ENCODE data around the gene TENT4A.
A peak's percentile ranks its signal among the peaks of the same experiment; 100 is the strongest.

The TENT4A gene

GRCh38 chr5:6727231-6727630 is 14.0 kb downstream of the TENT4A start:
- no peak overlapping the region for H3K9ac ChIP-seq (ENCODE audit: low read length)
- H3K4me1 ChIP-seq (ENCODE audit: insufficient read depth, low read length): peaks cover 57% of the 10 kb centered on the region
- H3K36me3 ChIP-seq (ENCODE audit: insufficient read depth, low read length): no peaks in the 10 kb centered on the region

GRCh38 chr5:6728011-6728794 is 15.0 kb downstream of the TENT4A start:
- Histone ChIP-seq H3K27ac (ENCODE audit: low read depth, low read length) (no peak overlapping the region), H3K4me1 (ENCODE audit: insufficient read depth, low read length) (peaks cover 59% of the 10 kb centered on the region), H3K4me3 (ENCODE audit: low read depth in 1 of 2, low read length in 2 of 2) (no peak overlapping the region), H3K27me3 (ENCODE audit: control insufficient read depth in 1 of 2, insufficient read depth in 2 of 2, low read length in 2 of 2) (no peaks in the 10 kb centered on the region), H3K36me3 (ENCODE audit: insufficient read depth, low read length) (no peaks in the 10 kb centered on the region), H3K9ac (ENCODE audit: low read length) (no peak overlapping the region), H3K9me3 (ENCODE audit: low read length) (no peaks in the 10 kb centered on the region)

More at GRCh38 chr5:6727231-6727630, 14.0 kb downstream of the TENT4A start:
- Histone ChIP-seq H3K27ac (ENCODE audit: low read depth, low read length) (no peak overlapping the region), H3K9me3 (ENCODE audit: low read length) (no peaks in the 10 kb centered on the region), H3K4me3 (ENCODE audit: low read depth in 1 of 2, low read length in 2 of 2) (no peak overlapping the region), H3K27me3 (ENCODE audit: control insufficient read depth in 1 of 2, insufficient read depth in 2 of 2, low read length in 2 of 2) (no peaks in the 10 kb centered on the region)

- Histone ChIP-seq H3K9me3 (ENCODE audit: low read length) (no peaks in the 10 kb centered on the region), H3K4me3 (ENCODE audit: low read depth in 1 of 2, low read length in 2 of 2) (no peak overlapping the region), H3K9ac (ENCODE audit: low read length) (no peak overlapping the region), H3K27me3 (ENCODE audit: control insufficient read depth in 1 of 2, insufficient read depth in 2 of 2, low read length in 2 of 2) (no peaks in the 10 kb centered on the region), H3K36me3 (ENCODE audit: insufficient read depth, low read length) (no peaks in the 10 kb centered on the region), H3K27ac (ENCODE audit: low read depth, low read length) (no peak overlapping the region), H3K4me1 (ENCODE audit: insufficient read depth, low read length) (peaks cover 59% of the 10 kb centered on the region)
Observed at GRCh38 chr5:6728795-6729183, 15.6 kb downstream of the TENT4A start.

GRCh38 chr5:6729386-6730310 is 16.4 kb downstream of the TENT4A start:
- Histone ChIP-seq H3K9me3 (ENCODE audit: low read length) (no peaks in the 10 kb centered on the region), H3K4me3 (ENCODE audit: low read depth in 1 of 2, low read length in 2 of 2) (no peak overlapping the region), H3K36me3 (ENCODE audit: insufficient read depth, low read length) (no peaks in the 10 kb centered on the region), H3K27ac (ENCODE audit: low read depth, low read length) (no peak overlapping the region), H3K4me1 (ENCODE audit: insufficient read depth, low read length) (peaks cover 55% of the 10 kb centered on the region), H3K9ac (ENCODE audit: low read length) (no peak overlapping the region), H3K27me3 (ENCODE audit: control insufficient read depth in 1 of 2, insufficient read depth in 2 of 2, low read length in 2 of 2) (no peaks in the 10 kb centered on the region)

GRCh38 chr5:6730407-6730806 is 17.2 kb downstream of the TENT4A start:
- H3K9me3 ChIP-seq (ENCODE audit: low read length): no peaks in the 10 kb centered on the region
- no peak overlapping the region for H3K9ac ChIP-seq (ENCODE audit: low read length)
- H3K4me3 ChIP-seq (ENCODE audit: low read depth in 1 of 2, low read length in 2 of 2): no peak overlapping the region
- H3K4me1 ChIP-seq (ENCODE audit: insufficient read depth, low read length): peaks cover 52% of the 10 kb centered on the region
- no peak overlapping the region for H3K27ac ChIP-seq (ENCODE audit: low read depth, low read length)
- H3K36me3 ChIP-seq (ENCODE audit: insufficient read depth, low read length): no peaks in the 10 kb centered on the region
- no peaks in the 10 kb centered on the region for H3K27me3 ChIP-seq (ENCODE audit: control insufficient read depth in 1 of 2, insufficient read depth in 2 of 2, low read length in 2 of 2)

- Histone ChIP-seq H3K36me3 (ENCODE audit: insufficient read depth, low read length) (no peaks in the 10 kb centered on the region), H3K4me3 (ENCODE audit: low read depth in 1 of 2, low read length in 2 of 2) (no peak overlapping the region), H3K27me3 (ENCODE audit: control insufficient read depth in 1 of 2, insufficient read depth in 2 of 2, low read length in 2 of 2) (no peaks in the 10 kb centered on the region), H3K9me3 (ENCODE audit: low read length) (no peaks in the 10 kb centered on the region), H3K9ac (ENCODE audit: low read length) (no peak overlapping the region), H3K27ac (ENCODE audit: low read depth, low read length) (no peak overlapping the region), H3K4me1 (ENCODE audit: insufficient read depth, low read length) (peaks cover 50% of the 10 kb centered on the region)
Observed at GRCh38 chr5:6730807-6731206, 17.6 kb downstream of the TENT4A start.

- Histone ChIP-seq H3K27me3 (ENCODE audit: control insufficient read depth in 1 of 2, insufficient read depth in 2 of 2, low read length in 2 of 2) (no peaks in the 10 kb centered on the region), H3K4me3 (ENCODE audit: low read depth in 1 of 2, low read length in 2 of 2) (no peak overlapping the region), H3K27ac (ENCODE audit: low read depth, low read length) (no peak overlapping the region), H3K36me3 (ENCODE audit: insufficient read depth, low read length) (no peaks in the 10 kb centered on the region), H3K4me1 (ENCODE audit: insufficient read depth, low read length) (peaks cover 42% of the 10 kb centered on the region), H3K9me3 (ENCODE audit: low read length) (no peaks in the 10 kb centered on the region), H3K9ac (ENCODE audit: low read length) (no peak overlapping the region)
Observed at GRCh38 chr5:6731465-6732237, 18.4 kb downstream of the TENT4A start.

- no peak overlapping the region for H3K9ac ChIP-seq (ENCODE audit: low read length)
- H3K4me1 ChIP-seq (ENCODE audit: insufficient read depth, low read length): peaks cover 32% of the 10 kb centered on the region
- peak overlapping the region; percentile 8 for H3K27ac ChIP-seq (ENCODE audit: low read depth, low read length)
- H3K9me3 ChIP-seq (ENCODE audit: low read length): no peaks in the 10 kb centered on the region
- no peaks in the 10 kb centered on the region for H3K27me3 ChIP-seq (ENCODE audit: control insufficient read depth in 1 of 2, insufficient read depth in 2 of 2, low read length in 2 of 2)
- peaks cover 5% of the 10 kb centered on the region for H3K36me3 ChIP-seq (ENCODE audit: insufficient read depth, low read length)
- H3K4me3 ChIP-seq (ENCODE audit: low read depth in 1 of 2, low read length in 2 of 2): peak overlapping the region in 1 of 2 donors; percentile 4
Observed at GRCh38 chr5:6732634-6733410, 19.6 kb downstream of the TENT4A start.

- H3K4me3 ChIP-seq (ENCODE audit: low read depth in 1 of 2, low read length in 2 of 2): no peak overlapping the region
- no peak overlapping the region for H3K9ac ChIP-seq (ENCODE audit: low read length)
- peaks cover 7% of the 10 kb centered on the region for H3K36me3 ChIP-seq (ENCODE audit: insufficient read depth, low read length)
- no peaks in the 10 kb centered on the region for H3K9me3 ChIP-seq (ENCODE audit: low read length)
- H3K27ac ChIP-seq (ENCODE audit: low read depth, low read length): no peak overlapping the region
- peaks cover 32% of the 10 kb centered on the region for H3K4me1 ChIP-seq (ENCODE audit: insufficient read depth, low read length)
- no peaks in the 10 kb centered on the region for H3K27me3 ChIP-seq (ENCODE audit: control insufficient read depth in 1 of 2, insufficient read depth in 2 of 2, low read length in 2 of 2)
Observed at GRCh38 chr5:6733411-6734242, 20.4 kb downstream of the TENT4A start.

GRCh38 chr5:6734243-6734700 is 21.0 kb downstream of the TENT4A start:
- Histone ChIP-seq H3K9me3 (ENCODE audit: low read length) (no peaks in the 10 kb centered on the region), H3K27ac (ENCODE audit: low read depth, low read length) (no peak overlapping the region), H3K36me3 (ENCODE audit: insufficient read depth, low read length) (peaks cover 7% of the 10 kb centered on the region), H3K4me1 (ENCODE audit: insufficient read depth, low read length) (peaks cover 32% of the 10 kb centered on the region), H3K27me3 (ENCODE audit: control insufficient read depth in 1 of 2, insufficient read depth in 2 of 2, low read length in 2 of 2) (no peaks in the 10 kb centered on the region), H3K4me3 (ENCODE audit: low read depth in 1 of 2, low read length in 2 of 2) (no peak overlapping the region), H3K9ac (ENCODE audit: low read length) (no peak overlapping the region)
